ENCODE data around the gene MUSK. TPM values are rescaled to one million over a fixed set of nuclear protein-coding genes. Genes with fewer than 3 reads are reported as not detected.

Gene MUSK
- polyA plus RNA-seq, 1 donor (not counting 4 experiments of a cell fraction or from before 2014, with no cell fraction given) = not detected

DNA sequence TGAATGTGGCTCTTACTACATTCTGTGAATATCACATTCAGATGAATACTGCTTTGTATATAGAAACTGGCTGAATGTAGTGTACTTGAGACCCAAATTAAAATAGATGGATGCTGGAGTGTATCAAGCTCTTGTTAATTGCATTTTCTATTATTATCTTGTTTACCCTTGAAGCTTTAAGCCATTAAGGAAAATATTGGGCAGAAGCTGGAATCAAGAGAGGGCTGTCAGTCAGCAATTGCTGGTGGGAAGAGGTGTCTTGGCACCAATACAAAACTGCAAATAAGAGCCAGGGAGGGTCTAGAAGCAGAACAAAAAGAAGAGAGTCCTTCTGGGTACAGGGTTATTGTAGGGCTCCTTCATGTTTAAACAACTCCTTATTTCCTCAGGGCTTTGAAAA, 38.8 kb downstream of the MUSK start:
- no peaks in the 10 kb centered on the region for H4K20me1 ChIP-seq (ENCODE audit: control insufficient read depth, extremely low read depth, insufficient read depth, low read length)
- no peaks in the 10 kb centered on the region for H3K36me3 ChIP-seq (ENCODE audit: control insufficient read depth in 2 of 2, extremely low read depth in 1 of 2, insufficient read depth in 2 of 2, low read length in 2 of 2)
- H3K9ac ChIP-seq (ENCODE audit: control insufficient read depth, extremely low read depth, insufficient read depth, low read length) = no peak overlapping the region
- no peak overlapping the region for H3K4me3 ChIP-seq (ENCODE audit: control insufficient read depth in 2 of 3, extremely low read depth in 1 of 3, insufficient read depth in 2 of 3, low read depth in 1 of 3, low read length in 3 of 3)
- no peaks in the 10 kb centered on the region for H3K9me3 ChIP-seq (ENCODE audit: control insufficient read depth, low read depth, low read length)
- H3K27ac ChIP-seq (ENCODE audit: control insufficient read depth, insufficient read depth, low read length) = no peak overlapping the region
- TF ChIP-seq EZH2 (IDR thresholded peaks at IDR 0.05; ENCODE audit: low read length) = no peak
- TF ChIP-seq, protein P1, sequence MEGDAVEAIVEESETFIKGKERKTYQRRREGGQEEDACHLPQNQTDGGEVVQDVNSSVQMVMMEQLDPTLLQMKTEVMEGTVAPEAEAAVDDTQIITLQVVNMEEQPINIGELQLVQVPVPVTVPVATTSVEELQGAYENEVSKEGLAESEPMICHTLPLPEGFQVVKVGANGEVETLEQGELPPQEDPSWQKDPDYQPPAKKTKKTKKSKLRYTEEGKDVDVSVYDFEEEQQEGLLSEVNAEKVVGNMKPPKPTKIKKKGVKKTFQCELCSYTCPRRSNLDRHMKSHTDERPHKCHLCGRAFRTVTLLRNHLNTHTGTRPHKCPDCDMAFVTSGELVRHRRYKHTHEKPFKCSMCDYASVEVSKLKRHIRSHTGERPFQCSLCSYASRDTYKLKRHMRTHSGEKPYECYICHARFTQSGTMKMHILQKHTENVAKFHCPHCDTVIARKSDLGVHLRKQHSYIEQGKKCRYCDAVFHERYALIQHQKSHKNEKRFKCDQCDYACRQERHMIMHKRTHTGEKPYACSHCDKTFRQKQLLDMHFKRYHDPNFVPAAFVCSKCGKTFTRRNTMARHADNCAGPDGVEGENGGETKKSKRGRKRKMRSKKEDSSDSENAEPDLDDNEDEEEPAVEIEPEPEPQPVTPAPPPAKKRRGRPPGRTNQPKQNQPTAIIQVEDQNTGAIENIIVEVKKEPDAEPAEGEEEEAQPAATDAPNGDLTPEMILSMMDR (optimal IDR thresholded peaks at IDR 0.05 in 1 of 3, IDR thresholded peaks at IDR 0.05 in 1 of 3, conservative IDR thresholded peaks at IDR 0.05 in 1 of 3; ENCODE audit: extremely low read depth in 1 of 3, insufficient read depth in 2 of 3, low read length in 3 of 3) = no peak
- DNase-seq (ENCODE audit: low read depth, low spot score) (no peak), FAIRE-seq (no peak)
- no peak overlapping the region for H3K4me2 ChIP-seq (ENCODE audit: control insufficient read depth, extremely low read depth, insufficient read depth, low read depth, low read length)
- H3K9me1 ChIP-seq (ENCODE audit: control insufficient read depth, extremely low read depth, insufficient read depth, low read length) = no peaks in the 10 kb centered on the region
- H3K27me3 ChIP-seq (ENCODE audit: control insufficient read depth, extremely low read depth, insufficient read depth, low read length) = no peaks in the 10 kb centered on the region
- H2AFZ ChIP-seq (ENCODE audit: control insufficient read depth, low read length) = no peak overlapping the region
- dilution Hi-C loops (cut with MboI; ENCODE audit: extremely low pct_ligation_motif_present, low sequenced_read_pairs) = loop anchor here (25.0 kb wide), 1 partner anchor 105 kb away; no protein-coding TSS in a partner anchor
- no peaks in the 10 kb centered on the region for H3K79me2 ChIP-seq (ENCODE audit: control insufficient read depth, insufficient read depth, low read length)
- H3K4me1 ChIP-seq (ENCODE audit: control insufficient read depth, extremely low read depth, insufficient read depth, low read length) = no peaks in the 10 kb centered on the region

DNA sequence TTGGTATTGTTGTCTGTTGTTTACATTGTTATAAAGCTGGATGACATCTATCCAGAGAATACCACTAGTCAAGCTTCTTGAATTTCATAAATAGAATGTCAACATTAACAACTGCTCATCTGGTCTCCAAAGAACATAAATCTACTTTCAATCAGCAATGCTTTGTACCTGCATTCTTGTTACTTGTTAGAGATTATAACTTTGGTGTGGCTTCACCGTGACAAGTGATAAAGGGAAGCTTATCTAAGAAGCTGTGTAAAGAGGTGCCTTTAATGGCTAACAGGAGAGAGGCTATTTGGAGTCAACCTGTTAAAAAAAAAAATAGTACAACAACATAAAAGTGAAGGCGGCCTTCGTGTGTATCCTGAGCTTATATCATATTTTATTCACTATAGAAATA, 41.8 kb downstream of the MUSK start:
- Histone ChIP-seq H3K9me3 (ENCODE audit: control insufficient read depth, low read depth, low read length) (no peaks in the 10 kb centered on the region), H3K4me3 (ENCODE audit: control insufficient read depth in 2 of 3, extremely low read depth in 1 of 3, insufficient read depth in 2 of 3, low read depth in 1 of 3, low read length in 3 of 3) (no peak overlapping the region), H3K4me1 (ENCODE audit: control insufficient read depth, extremely low read depth, insufficient read depth, low read length) (no peaks in the 10 kb centered on the region), H3K27me3 (ENCODE audit: control insufficient read depth, extremely low read depth, insufficient read depth, low read length) (no peaks in the 10 kb centered on the region), H3K27ac (ENCODE audit: control insufficient read depth, insufficient read depth, low read length) (no peak overlapping the region), H3K9me1 (ENCODE audit: control insufficient read depth, extremely low read depth, insufficient read depth, low read length) (no peaks in the 10 kb centered on the region), H3K9ac (ENCODE audit: control insufficient read depth, extremely low read depth, insufficient read depth, low read length) (no peak overlapping the region), H3K36me3 (ENCODE audit: control insufficient read depth in 2 of 2, extremely low read depth in 1 of 2, insufficient read depth in 2 of 2, low read length in 2 of 2) (no peaks in the 10 kb centered on the region), H3K79me2 (ENCODE audit: control insufficient read depth, insufficient read depth, low read length) (no peaks in the 10 kb centered on the region), H2AFZ (ENCODE audit: control insufficient read depth, low read length) (no peak overlapping the region), H4K20me1 (ENCODE audit: control insufficient read depth, extremely low read depth, insufficient read depth, low read length) (no peaks in the 10 kb centered on the region), H3K4me2 (ENCODE audit: control insufficient read depth, extremely low read depth, insufficient read depth, low read depth, low read length) (no peak overlapping the region)
- dilution Hi-C loops (cut with MboI; ENCODE audit: extremely low pct_ligation_motif_present, low sequenced_read_pairs) = loop anchor here (25.0 kb wide), 1 partner anchor 102 kb away; no protein-coding TSS in a partner anchor
- DNase-seq (ENCODE audit: low read depth, low spot score) (no peak), FAIRE-seq (no peak)
- no peak for TF ChIP-seq EZH2 (IDR thresholded peaks at IDR 0.05; ENCODE audit: low read length)
- TF ChIP-seq, protein P1 (optimal IDR thresholded peaks at IDR 0.05 in 1 of 3, IDR thresholded peaks at IDR 0.05 in 1 of 3, conservative IDR thresholded peaks at IDR 0.05 in 1 of 3; ENCODE audit: extremely low read depth in 1 of 3, insufficient read depth in 2 of 3, low read length in 3 of 3) = no peak

All from keratinocyte (primary cell).